ENCODE results near the gene C1orf232. TPM values are rescaled to one million over a fixed set of nuclear protein-coding genes. Genes with fewer than 3 reads are reported as not detected.
A peak's percentile ranks its signal among the peaks of the same experiment; 100 is the strongest.

The C1orf232 gene
- total RNA-seq, 1 experiment from 2014 or later = not detected

- no peaks in the 10 kb centered on the region for H3K36me3 ChIP-seq (ENCODE audit: insufficient read depth, low read length, poor library complexity, severe bottlenecking)
- H3K9me3 ChIP-seq (ENCODE audit: low read depth, low read length, poor library complexity, severe bottlenecking) = no peaks in the 10 kb centered on the region
- peak; percentile 25 for DNase-seq (ENCODE audit: low spot score)
- TF ChIP-seq CTCF (conservative IDR thresholded peaks at IDR 0.05; ENCODE audit: low read depth, low read length) = no peak
- no peak for TF ChIP-seq EZH2 (IDR thresholded peaks at IDR 0.05; ENCODE audit: borderline replicate concordance, low read depth, low read length, poor library complexity, severe bottlenecking)
- H3K27ac ChIP-seq (ENCODE audit: low read depth, low read length, poor library complexity, severe bottlenecking) = no peak overlapping the region
- ChIA-PET CTCF (no interaction called here), POLR2A (ENCODE audit: low non-redundant PET) (no interaction called here)
- no peaks in the 10 kb centered on the region for H3K4me1 ChIP-seq (ENCODE audit: insufficient read depth, low read length, poor library complexity, severe bottlenecking)
- H3K4me3 ChIP-seq (ENCODE audit: low read depth, low read length, poor library complexity, severe bottlenecking) = no peak overlapping the region
- no TSS peak for BruUV-seq (replicated peaks)
- intact Hi-C loops (cut with micrococcal nuclease; ENCODE audit: unreplicated experiment) = no loop called here
- H3K27me3 ChIP-seq (replicated peaks; ENCODE audit: insufficient read depth, low read depth, low read length, poor library complexity) = no peaks in the 10 kb centered on the region
Measured at GRCh38 chr1:26132128-26132833, 36.5 kb downstream of the C1orf232 start.

- CTCF ChIA-PET = interaction anchor here (0.6 kb wide), 1 partner anchor 232 kb away, joined by 3 read pairs; no protein-coding TSS in a partner anchor
Measured at GRCh38 chr1:26130695-26131094, 38.1 kb downstream of the C1orf232 start.

GRCh38 chr1:26129778-26130177, 39.0 kb downstream of the C1orf232 start:
- intact Hi-C loops (cut with micrococcal nuclease; ENCODE audit: unreplicated experiment) = no loop called here
- no TSS peak for BruUV-seq (replicated peaks)

More at GRCh38 chr1:26130695-26131094, 38.1 kb downstream of the C1orf232 start:
- Histone ChIP-seq H3K9me3 (ENCODE audit: low read depth, low read length, poor library complexity, severe bottlenecking) (no peaks in the 10 kb centered on the region), H3K36me3 (ENCODE audit: insufficient read depth, low read length, poor library complexity, severe bottlenecking) (no peaks in the 10 kb centered on the region), H3K27me3 (replicated peaks; ENCODE audit: insufficient read depth, low read depth, low read length, poor library complexity) (no peaks in the 10 kb centered on the region), H3K27ac (ENCODE audit: low read depth, low read length, poor library complexity, severe bottlenecking) (no peak overlapping the region), H3K4me1 (ENCODE audit: insufficient read depth, low read length, poor library complexity, severe bottlenecking) (peaks cover 8% of the 10 kb centered on the region), H3K4me3 (ENCODE audit: low read depth, low read length, poor library complexity, severe bottlenecking) (no peak overlapping the region)
- POLR2A ChIA-PET (ENCODE audit: low non-redundant PET) = no interaction called here
- BruUV-seq (replicated peaks) = no TSS peak
- DNase-seq (ENCODE audit: low spot score) = no peak
- no peak for TF ChIP-seq CTCF (conservative IDR thresholded peaks at IDR 0.05; ENCODE audit: low read depth, low read length)
- TF ChIP-seq EZH2 (IDR thresholded peaks at IDR 0.05; ENCODE audit: borderline replicate concordance, low read depth, low read length, poor library complexity, severe bottlenecking) = no peak
- intact Hi-C loops (cut with micrococcal nuclease; ENCODE audit: unreplicated experiment) = no loop called here

More at GRCh38 chr1:26129778-26130177, 39.0 kb downstream of the C1orf232 start:
- Histone ChIP-seq H3K27me3 (replicated peaks; ENCODE audit: insufficient read depth, low read depth, low read length, poor library complexity) (no peaks in the 10 kb centered on the region), H3K4me1 (ENCODE audit: insufficient read depth, low read length, poor library complexity, severe bottlenecking) (peaks cover 8% of the 10 kb centered on the region), H3K9me3 (ENCODE audit: low read depth, low read length, poor library complexity, severe bottlenecking) (no peaks in the 10 kb centered on the region), H3K27ac (ENCODE audit: low read depth, low read length, poor library complexity, severe bottlenecking) (no peak overlapping the region), H3K36me3 (ENCODE audit: insufficient read depth, low read length, poor library complexity, severe bottlenecking) (no peaks in the 10 kb centered on the region), H3K4me3 (ENCODE audit: low read depth, low read length, poor library complexity, severe bottlenecking) (no peak overlapping the region)
- no peak for DNase-seq (ENCODE audit: low spot score)
- ChIA-PET POLR2A (ENCODE audit: low non-redundant PET) (interaction anchor here (0.7 kb wide), 1 partner anchor 18 kb away, joined by 3 read pairs; the partner anchor contains the start of gene PDIK1L), CTCF (no interaction called here)
- no peak for TF ChIP-seq CTCF (conservative IDR thresholded peaks at IDR 0.05; ENCODE audit: low read depth, low read length)
- no peak for TF ChIP-seq EZH2 (IDR thresholded peaks at IDR 0.05; ENCODE audit: borderline replicate concordance, low read depth, low read length, poor library complexity, severe bottlenecking)

Measured in A673 (cell line).